RPMI7951 (cell line): ENCODE results near the gene RGS18. TPM values are rescaled to one million over a fixed set of nuclear protein-coding genes. Genes with fewer than 3 reads are reported as not detected.

Experiments used
- total RNA-seq: library from RNA; depleted of rRNA; stranded (reverse); fragments of >200 nt; shearing (Covaris generic); gene quantifications from 2 replicates; pipeline ENCODE4 v1.2.3, GENCODE V29; 2014; rRNA removed

RGS18 gene
- total RNA-seq, 1 experiment from 2014 or later = not detected

Other genes starting within 250 kb of the RGS18 start
- not detected in 2 replicates for gene RGS21, start 158.5 kb downstream of the RGS18 start, total RNA-seq